ENCODE results near the gene C10orf90. TPM values are rescaled to one million over a fixed set of nuclear protein-coding genes. Genes with fewer than 3 reads are reported as not detected.

C10orf90 gene
- total RNA-seq, 4 donors from 2014 or later, result 2.1 to 6.5 (median 4.1) TPM

GRCh38 chr10:126407831-126408230 is 262.7 kb downstream of the C10orf90 start:
- no peak for DNase-seq (ENCODE audit: low spot score in 2 of 2)
- Histone ChIP-seq H3K27ac (no peak overlapping the region), H3K36me3 (no peaks in the 10 kb centered on the region), H3K27me3 (no peaks in the 10 kb centered on the region), H3K9me3 (no peaks in the 10 kb centered on the region), H3K4me1 (no peaks in the 10 kb centered on the region), H3K4me3 (no peak overlapping the region)
- 48% methylated on average over 2 of the region's 2 CpGs for WGBS
- no peak for TF ChIP-seq CTCF (IDR thresholded peaks at IDR 0.05)
- TF ChIP-seq POLR2A (IDR thresholded peaks at IDR 0.05), result no peak
- TF ChIP-seq POLR2AphosphoS5 (IDR thresholded peaks at IDR 0.05), result no peak
- TF ChIP-seq EP300 (IDR thresholded peaks at IDR 0.05), result no peak

- no peaks in the 10 kb centered on the region for H3K9me3 ChIP-seq
- no peaks in the 10 kb centered on the region for H3K27me3 ChIP-seq
- H3K36me3 ChIP-seq, result no peaks in the 10 kb centered on the region
- no peak for DNase-seq (ENCODE audit: low spot score in 2 of 2)
- no peak overlapping the region for H3K4me3 ChIP-seq
- no peak overlapping the region for H3K27ac ChIP-seq
- no peaks in the 10 kb centered on the region for H3K4me1 ChIP-seq
- TF ChIP-seq POLR2A (IDR thresholded peaks at IDR 0.05) (no peak), CTCF (IDR thresholded peaks at IDR 0.05) (no peak), EP300 (IDR thresholded peaks at IDR 0.05) (no peak), POLR2AphosphoS5 (IDR thresholded peaks at IDR 0.05) (no peak)
- 81% methylated on average over 6 of the region's 6 CpGs for WGBS
Observed at GRCh38 chr10:126405239-126405775, 265.2 kb downstream of the C10orf90 start.

GRCh38 chr10:126402721-126403695 is 267.5 kb downstream of the C10orf90 start:
- no peak overlapping the region for H3K4me3 ChIP-seq
- no peaks in the 10 kb centered on the region for H3K4me1 ChIP-seq
- DNase-seq (ENCODE audit: low spot score in 2 of 2), result no peak
- WGBS, result 76% methylated on average over 7 of the region's 7 CpGs
- H3K27me3 ChIP-seq, result no peaks in the 10 kb centered on the region
- H3K27ac ChIP-seq, result no peak overlapping the region
- H3K36me3 ChIP-seq, result no peaks in the 10 kb centered on the region
- no peak for TF ChIP-seq EP300 (IDR thresholded peaks at IDR 0.05)
- no peak for TF ChIP-seq POLR2A (IDR thresholded peaks at IDR 0.05)
- TF ChIP-seq POLR2AphosphoS5 (IDR thresholded peaks at IDR 0.05), result no peak
- TF ChIP-seq CTCF (IDR thresholded peaks at IDR 0.05), result no peak
- no peaks in the 10 kb centered on the region for H3K9me3 ChIP-seq

GRCh38 chr10:126400641-126401040 is 269.9 kb downstream of the C10orf90 start:
- 83% methylated on average over 4 of the region's 4 CpGs for WGBS
- Histone ChIP-seq H3K4me1 (no peaks in the 10 kb centered on the region), H3K4me3 (no peak overlapping the region), H3K27me3 (no peaks in the 10 kb centered on the region), H3K27ac (no peak overlapping the region), H3K9me3 (no peaks in the 10 kb centered on the region), H3K36me3 (no peaks in the 10 kb centered on the region)
- TF ChIP-seq CTCF (IDR thresholded peaks at IDR 0.05), result no peak
- no peak for TF ChIP-seq EP300 (IDR thresholded peaks at IDR 0.05)
- TF ChIP-seq POLR2A (IDR thresholded peaks at IDR 0.05), result no peak
- TF ChIP-seq POLR2AphosphoS5 (IDR thresholded peaks at IDR 0.05), result no peak
- no peak for DNase-seq (ENCODE audit: low spot score in 2 of 2)

GRCh38 chr10:126398924-126399323 is 271.6 kb downstream of the C10orf90 start:
- Histone ChIP-seq H3K9me3 (no peaks in the 10 kb centered on the region), H3K27me3 (no peaks in the 10 kb centered on the region), H3K4me3 (no peak overlapping the region), H3K36me3 (no peaks in the 10 kb centered on the region), H3K27ac (no peak overlapping the region), H3K4me1 (no peaks in the 10 kb centered on the region)
- TF ChIP-seq CTCF (IDR thresholded peaks at IDR 0.05) (no peak), POLR2AphosphoS5 (IDR thresholded peaks at IDR 0.05) (no peak), POLR2A (IDR thresholded peaks at IDR 0.05) (no peak)
- no peak for DNase-seq (ENCODE audit: low spot score in 2 of 2)
- 69% methylated on average over 4 of the region's 4 CpGs for WGBS

All from suprapubic skin (tissue), 4 donors.